Measurements from ENCODE around the gene SUPT7L.

DNA sequence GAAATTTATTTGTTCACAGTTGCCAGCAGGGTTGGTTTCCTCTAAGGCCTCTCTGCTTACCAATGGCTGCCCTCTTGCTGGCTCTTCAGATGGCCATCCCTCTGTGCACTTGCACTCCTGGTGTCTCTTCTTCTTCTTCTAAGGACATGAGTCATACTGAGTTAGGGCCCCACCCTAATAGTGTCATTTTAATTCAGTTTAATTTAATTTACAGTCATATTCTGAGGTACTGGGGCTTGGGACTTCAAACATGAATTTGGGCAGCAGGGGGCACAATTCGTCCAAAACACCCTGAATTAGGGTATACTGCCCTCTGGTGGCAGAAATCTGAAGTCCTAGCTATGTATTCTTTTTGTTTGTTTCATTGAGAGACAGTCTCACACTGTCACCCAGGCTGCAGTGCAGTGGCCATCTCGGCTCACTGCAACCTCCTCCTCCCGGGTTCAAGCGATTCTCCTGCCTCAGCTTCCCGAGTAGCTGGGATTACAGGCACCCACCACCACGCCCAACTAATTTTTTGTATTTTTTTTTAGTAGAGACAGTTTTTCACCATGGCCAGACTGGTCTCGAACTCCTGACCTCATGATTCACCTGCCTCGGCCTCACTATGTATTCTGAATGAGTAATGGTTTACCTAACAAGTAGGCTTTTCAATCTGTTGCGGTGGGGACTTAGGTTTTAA is 20.1 kb upstream of the SUPT7L start:
- TF ChIP-seq, protein P1, sequence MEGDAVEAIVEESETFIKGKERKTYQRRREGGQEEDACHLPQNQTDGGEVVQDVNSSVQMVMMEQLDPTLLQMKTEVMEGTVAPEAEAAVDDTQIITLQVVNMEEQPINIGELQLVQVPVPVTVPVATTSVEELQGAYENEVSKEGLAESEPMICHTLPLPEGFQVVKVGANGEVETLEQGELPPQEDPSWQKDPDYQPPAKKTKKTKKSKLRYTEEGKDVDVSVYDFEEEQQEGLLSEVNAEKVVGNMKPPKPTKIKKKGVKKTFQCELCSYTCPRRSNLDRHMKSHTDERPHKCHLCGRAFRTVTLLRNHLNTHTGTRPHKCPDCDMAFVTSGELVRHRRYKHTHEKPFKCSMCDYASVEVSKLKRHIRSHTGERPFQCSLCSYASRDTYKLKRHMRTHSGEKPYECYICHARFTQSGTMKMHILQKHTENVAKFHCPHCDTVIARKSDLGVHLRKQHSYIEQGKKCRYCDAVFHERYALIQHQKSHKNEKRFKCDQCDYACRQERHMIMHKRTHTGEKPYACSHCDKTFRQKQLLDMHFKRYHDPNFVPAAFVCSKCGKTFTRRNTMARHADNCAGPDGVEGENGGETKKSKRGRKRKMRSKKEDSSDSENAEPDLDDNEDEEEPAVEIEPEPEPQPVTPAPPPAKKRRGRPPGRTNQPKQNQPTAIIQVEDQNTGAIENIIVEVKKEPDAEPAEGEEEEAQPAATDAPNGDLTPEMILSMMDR (IDR thresholded peaks at IDR 0.05) = peak; percentile 98
- TF ChIP-seq POLR2AphosphoS5 (IDR thresholded peaks at IDR 0.05; ENCODE audit: low read depth, low read length) = no peak
- TF ChIP-seq SIN3A (IDR thresholded peaks at IDR 0.05; ENCODE audit: borderline replicate concordance, insufficient read depth, low read depth, low read length) = no peak

All from Panc1 (cell line).